Left lung (tissue), 10 donors: ENCODE measurements around the gene ST8SIA2. TPM values are rescaled to one million over a fixed set of nuclear protein-coding genes. Genes with fewer than 3 reads are reported as not detected.

Experiments used
- ATAC-seq: fragments of 200-7000 bp; cut with Tn5 transposase; one replicate; pipeline ENCODE4 v1.9.1; 2020; ENCODE audit warnings: moderate library complexity
- DNase-seq, 4 donors: peaks; one replicate each; pipeline ENCODE4 v3.0.0-alpha.2; 2013 to 2020
- H3K27ac ChIP-seq, 2 donors: fragments of 200-600 bp; sonication (generic) in 1 of 2; one replicate each; pipeline versions ENCODE4 v1.5.0 to v1.8.0; 2020 to 2021
- H3K27me3 ChIP-seq, 2 donors: fragments of 200-600 bp; sonication (generic) in 1 of 2; one replicate each; pipeline versions ENCODE4 v1.5.0 to v1.8.0; 2020 to 2021
- H3K36me3 ChIP-seq, 2 donors: fragments of 200-600 bp; sonication (generic) in 1 of 2; one replicate each; pipeline versions ENCODE4 v1.5.0 to v1.8.0; 2020 to 2021
- H3K4me1 ChIP-seq, 2 donors: fragments of 200-600 bp; one replicate each; pipeline ENCODE4 v1.8.0; 2021
- H3K4me3 ChIP-seq, 2 donors: fragments of 200-600 bp; sonication (generic) in 1 of 2; one replicate each; pipeline versions ENCODE4 v1.5.0 to v1.8.0; 2020 to 2021; ENCODE audit warnings: mild to moderate bottlenecking in 1 of 2
- H3K9me3 ChIP-seq, 2 donors: fragments of 200-600 bp; sonication (generic) in 1 of 2; one replicate each; pipeline versions ENCODE4 v1.5.0 to v1.8.0; 2020 to 2021
- CTCF ChIP-seq, 2 donors: fragments of 200-600 bp; sonication (generic) in 1 of 2; IDR thresholded peaks; one replicate each; pipeline versions ENCODE4 v1.5.0 to v1.8.0; 2021; ENCODE audit warnings: antibody characterized with exemption in 2 of 2
- intact Hi-C, 2 donors: fragments of 100-400 bp; cut with DNase I; formaldehyde crosslinking; loops; one replicate each; pipeline versions ENCODE4 v1.11.2 to v1.14.2; 2022
- polyA plus RNA-seq, 6 donors: library from polyadenylated mRNA; unstranded; fragments of 120-200 nt; gene quantifications; one replicate each; pipeline ENCODE4 v1.2.1, GENCODE V29; 2013; ENCODE audit not compliant: insufficient read length in 6 of 6
- total RNA-seq, 2 donors: library from RNA; stranded (reverse); fragmentation: NEBNext Ultra II Directional; extraction: Animal tissue kit (Norgen Biotek cat#: 25700); gene quantifications; one replicate each; pipeline ENCODE4 v1.2.1, GENCODE V29; 2021
- donor health status: DM: no; HTN: yes; CAD: no.
- donor health status: DM: no; HTN: no; CAD: no.

Gene ST8SIA2
- total and polyA plus RNA-seq, 8 donors = 0.50 to 6.1 (median 4.7) TPM; not detected in 1

- no peaks in the 10 kb centered on the region for H3K4me1 ChIP-seq
- H3K4me3 ChIP-seq = no peak overlapping the region
- H3K27me3 ChIP-seq = peaks cover 0 to 39% of the 10 kb centered on the region in 2 donors
- no peak overlapping the region for H3K27ac ChIP-seq
- TF ChIP-seq CTCF (IDR thresholded peaks at IDR 0.05) = no peak
- H3K9me3 ChIP-seq = no peaks in the 10 kb centered on the region
- DNase-seq (no peak), ATAC-seq (no peak)
- no peaks in the 10 kb centered on the region for H3K36me3 ChIP-seq
- intact Hi-C loops = no loop called here
Observed at GRCh38 chr15:92429378-92430068, 35.8 kb downstream of the ST8SIA2 start.

- DNase-seq = no peak
- Histone ChIP-seq H3K4me3 (no peak overlapping the region), H3K27ac (no peak overlapping the region), H3K9me3 (no peaks in the 10 kb centered on the region), H3K27me3 (peaks cover 0 to 36% of the 10 kb centered on the region in 2 donors), H3K36me3 (no peaks in the 10 kb centered on the region), H3K4me1 (no peaks in the 10 kb centered on the region)
- ATAC-seq = no peak
- no peak for TF ChIP-seq CTCF (IDR thresholded peaks at IDR 0.05)
- intact Hi-C loops = no loop called here
Observed at GRCh38 chr15:92430069-92430440, 36.4 kb downstream of the ST8SIA2 start.

GRCh38 chr15:92435145-92435544, 41.5 kb downstream of the ST8SIA2 start:
- Histone ChIP-seq H3K4me3 (no peak overlapping the region), H3K27ac (no peak overlapping the region), H3K27me3 (peaks cover 0 to 19% of the 10 kb centered on the region in 2 donors), H3K9me3 (no peaks in the 10 kb centered on the region), H3K36me3 (no peaks in the 10 kb centered on the region), H3K4me1 (no peaks in the 10 kb centered on the region)
- intact Hi-C loops = no loop called here
- no peak for TF ChIP-seq CTCF (IDR thresholded peaks at IDR 0.05)
- no peak for ATAC-seq
- DNase-seq = no peak

GRCh38 chr15:92438471-92438870, 44.8 kb downstream of the ST8SIA2 start:
- Histone ChIP-seq H3K9me3 (no peaks in the 10 kb centered on the region), H3K4me3 (no peak overlapping the region), H3K27me3 (peaks cover 0 to 7% of the 10 kb centered on the region in 2 donors), H3K36me3 (no peaks in the 10 kb centered on the region), H3K4me1 (no peaks in the 10 kb centered on the region), H3K27ac (no peak overlapping the region)
- DNase-seq (no peak), ATAC-seq (no peak)
- intact Hi-C loops = no loop called here
- TF ChIP-seq CTCF (IDR thresholded peaks at IDR 0.05) = no peak

- no peaks in the 10 kb centered on the region for H3K36me3 ChIP-seq
- DNase-seq (no peak), ATAC-seq (no peak)
- no peaks in the 10 kb centered on the region for H3K27me3 ChIP-seq
- intact Hi-C loops = no loop called here
- no peak overlapping the region for H3K4me3 ChIP-seq
- H3K27ac ChIP-seq = no peak overlapping the region
- no peaks in the 10 kb centered on the region for H3K4me1 ChIP-seq
- no peak for TF ChIP-seq CTCF (IDR thresholded peaks at IDR 0.05)
- no peaks in the 10 kb centered on the region for H3K9me3 ChIP-seq
Observed at GRCh38 chr15:92443381-92443780, 49.7 kb downstream of the ST8SIA2 start.
